ENCODE results near the gene LRP1. TPM values are rescaled to one million over a fixed set of nuclear protein-coding genes. Genes with fewer than 3 reads are reported as not detected.
A peak's percentile ranks its signal among the peaks of the same experiment; 100 is the strongest.

The LRP1 gene
- total and polyA plus RNA-seq, 2 of the 4 experiments (the other 2 are of a cell fraction) = 73.1 to 142 TPM

- no peak overlapping the region for H3K9ac ChIP-seq (ENCODE audit: low read depth, low read length)
- H2BK15ac ChIP-seq (ENCODE audit: low read depth, low read length) = no peak overlapping the region
- no peak overlapping the region for H2AK5ac ChIP-seq (ENCODE audit: low read depth, low read length)
- H4K8ac ChIP-seq (ENCODE audit: low read depth in 2 of 2, low read length in 2 of 2) = peak overlapping the region in 1 of 2 experiments; percentile 25; a peak in 1 of 4 replicates
- H3K9me3 ChIP-seq (ENCODE audit: control insufficient read depth, insufficient read depth, low read length) = no peaks in the 10 kb centered on the region
- no peak overlapping the region for H2BK120ac ChIP-seq (ENCODE audit: low read depth, low read length)
- no peak overlapping the region for H4K5ac ChIP-seq (ENCODE audit: low read depth, low read length)
- no peak overlapping the region for H3K4me3 ChIP-seq (ENCODE audit: insufficient read depth, low read depth, low read length)
- no peak for DNase-seq
- no peaks in the 10 kb centered on the region; a peak in 1 of 4 replicates for H3K79me1 ChIP-seq (ENCODE audit: low read depth in 1 of 2, low read length in 2 of 2)
- H2AFZ ChIP-seq (replicated peaks; ENCODE audit: low read length, poor library complexity) = no peak overlapping the region
- POLR2A ChIA-PET (ENCODE audit: unreplicated experiment) = no interaction called here
- H3K56ac ChIP-seq (ENCODE audit: extremely low read depth, insufficient read depth, low read length) = no peak overlapping the region
- H4K20me1 ChIP-seq (ENCODE audit: insufficient read depth, low read length) = peaks cover 5% of the 10 kb centered on the region; the same call in 1 of the 2 replicates
- no peak for ATAC-seq (ENCODE audit: low read depth)
- H4K91ac ChIP-seq (ENCODE audit: insufficient read depth, low read depth, low read length) = no peak overlapping the region
- H3K27ac ChIP-seq (ENCODE audit: insufficient read depth, low read length) = no peak overlapping the region
- TF ChIP-seq RCOR1 (IDR thresholded peaks at IDR 0.05; ENCODE audit: insufficient replicate concordance, low read length) = no peak
- TF ChIP-seq CHD1 (IDR thresholded peaks at IDR 0.05; ENCODE audit: low read depth, low read length) = no peak
- no peak for TF ChIP-seq NFE2L2 (IDR thresholded peaks at IDR 0.05; ENCODE audit: low read depth, low read length)
- TF ChIP-seq FOS (IDR thresholded peaks at IDR 0.05; ENCODE audit: low read depth, low read length) = no peak
- no peak for TF ChIP-seq CEBPB (IDR thresholded peaks at IDR 0.05; ENCODE audit: low read depth, low read length)
- TF ChIP-seq BHLHE40 (IDR thresholded peaks at IDR 0.05; ENCODE audit: low read depth, low read length) = no peak
- TF ChIP-seq MAFK (IDR thresholded peaks at IDR 0.05; ENCODE audit: low read depth, low read length) = no peak
- no peak for TF ChIP-seq MAZ (IDR thresholded peaks at IDR 0.05; ENCODE audit: borderline replicate concordance, low read depth, low read length)
- no peak for TF ChIP-seq RAD21 (IDR thresholded peaks at IDR 0.05; ENCODE audit: low read length)
- TF ChIP-seq POLR2A (IDR thresholded peaks at IDR 0.05; ENCODE audit: low read depth, low read length) = no peak
- TF ChIP-seq SMC3 (IDR thresholded peaks at IDR 0.05; ENCODE audit: low read depth, low read length) = no peak
- no peak for TF ChIP-seq MXI1 (IDR thresholded peaks at IDR 0.05; ENCODE audit: borderline replicate concordance, low read depth, low read length)
- TF ChIP-seq CTCF (conservative IDR thresholded peaks at IDR 0.05; ENCODE audit: low read depth, low read length) = no peak
- no peak for TF ChIP-seq ELK1 (IDR thresholded peaks at IDR 0.05; ENCODE audit: borderline replicate concordance, low read depth, low read length)
- TF ChIP-seq, protein P1, sequence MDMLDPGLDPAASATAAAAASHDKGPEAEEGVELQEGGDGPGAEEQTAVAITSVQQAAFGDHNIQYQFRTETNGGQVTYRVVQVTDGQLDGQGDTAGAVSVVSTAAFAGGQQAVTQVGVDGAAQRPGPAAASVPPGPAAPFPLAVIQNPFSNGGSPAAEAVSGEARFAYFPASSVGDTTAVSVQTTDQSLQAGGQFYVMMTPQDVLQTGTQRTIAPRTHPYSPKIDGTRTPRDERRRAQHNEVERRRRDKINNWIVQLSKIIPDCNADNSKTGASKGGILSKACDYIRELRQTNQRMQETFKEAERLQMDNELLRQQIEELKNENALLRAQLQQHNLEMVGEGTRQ (IDR thresholded peaks at IDR 0.05; ENCODE audit: low read depth, low read length) = no peak
- no peak for TF ChIP-seq RFX5 (IDR thresholded peaks at IDR 0.05; ENCODE audit: low read depth, low read length)
- H3K36me3 ChIP-seq (ENCODE audit: control insufficient read depth, insufficient read depth, low read length) = peaks cover 7% of the 10 kb centered on the region; the same call in 1 of the 2 replicates
- CTCF ChIA-PET = interaction anchor here (1.0 kb wide), 1 partner anchor 24 kb away, joined by 3 read pairs; no protein-coding TSS in a partner anchor
- H2AK9ac ChIP-seq (replicated peaks; ENCODE audit: low read depth, low read length, poor library complexity) = no peak overlapping the region
- no TSS peak for BruUV-seq (replicated peaks)
- no peak overlapping the region for H3K23ac ChIP-seq (ENCODE audit: low read depth, low read length)
- no peak overlapping the region for H3K4ac ChIP-seq (ENCODE audit: low read depth, low read length)
- H3K18ac ChIP-seq (ENCODE audit: low read depth, low read length) = no peak overlapping the region
- peaks cover 8% of the 10 kb centered on the region for H3K9me1 ChIP-seq (ENCODE audit: insufficient read depth, low read length)
- in situ Hi-C loops (cut with MboI; ENCODE audit: low sequenced_read_pairs) = no loop called here
- H2BK5ac ChIP-seq (ENCODE audit: low read depth, low read length, poor library complexity, severe bottlenecking) = no peak overlapping the region
- WGBS, 2 experiments (ENCODE audit: extremely low coverage in 2 of 2, insufficient read length in 1 of 2) = 100% methylated on average over 1 of the region's 3 CpGs; no CpG with 5 or more reads in 1 of the 2 experiments
- no peaks in the 10 kb centered on the region for H3K27me3 ChIP-seq (ENCODE audit: control insufficient read depth, insufficient read depth, low read length)
- peaks cover 4% of the 10 kb centered on the region; the same call in 1 of the 2 replicates for H3K4me1 ChIP-seq (ENCODE audit: control insufficient read depth, insufficient read depth, low read length)
- peak overlapping the region; percentile 41; the same call in 1 of the 2 replicates for H3K14ac ChIP-seq (replicated peaks; ENCODE audit: low read depth, low read length)
- dilution Hi-C loops (cut with HindIII; ENCODE audit: low sequenced_read_pairs, unreplicated experiment) = no loop called here
- H3K4me2 ChIP-seq (ENCODE audit: low read depth, low read length) = no peak overlapping the region
- intact Hi-C loops (cut with micrococcal nuclease) = no loop called here
- no peak overlapping the region for H2BK20ac ChIP-seq (ENCODE audit: low read depth, low read length)
Measured at GRCh38 chr12:57250541-57250940, 122.3 kb downstream of the LRP1 start.

All from IMR-90 (cell line).